Measurements from ENCODE around the gene PPP6C.
A peak's percentile ranks its signal among the peaks of the same experiment; 100 is the strongest.
"Not testable (repeated sequence)": the region's sequence is repeated elsewhere in the genome, so short reads cannot be mapped to it uniquely, and the experiment has no call there.

The PPP6C gene

GRCh38 chr9:125181756-125182155, 7.8 kb downstream of the PPP6C start:
- not testable (repeated sequence) for DNase-seq (ENCODE audit: low read depth)

GRCh38 chr9:125180876-125181275, 8.7 kb downstream of the PPP6C start:
- no peak for DNase-seq (ENCODE audit: low read depth)

- not testable (repeated sequence) for DNase-seq (ENCODE audit: low read depth)
Observed at GRCh38 chr9:125179776-125180175, 9.8 kb downstream of the PPP6C start.

GRCh38 chr9:125177888-125178287, 11.7 kb downstream of the PPP6C start:
- DNase-seq (ENCODE audit: low read depth), result no peak

GRCh38 chr9:125176636-125177035, 13.0 kb downstream of the PPP6C start:
- no peak for DNase-seq (ENCODE audit: low read depth)

GRCh38 chr9:125172031-125172755, 17.4 kb downstream of the PPP6C start:
- no peak for DNase-seq (ENCODE audit: low read depth)

- no peak for DNase-seq (ENCODE audit: low read depth)
Observed at GRCh38 chr9:125169895-125170294, 19.7 kb downstream of the PPP6C start.

GRCh38 chr9:125166762-125167161, 22.8 kb downstream of the PPP6C start:
- no peak for DNase-seq (ENCODE audit: low read depth)

GRCh38 chr9:125162891-125163290, 26.7 kb downstream of the PPP6C start:
- not testable (repeated sequence) for DNase-seq (ENCODE audit: low read depth)

GRCh38 chr9:125161284-125161918, 28.2 kb downstream of the PPP6C start:
- DNase-seq (ENCODE audit: low read depth), result no peak

GRCh38 chr9:125160750-125161149, 28.9 kb downstream of the PPP6C start:
- no peak for DNase-seq (ENCODE audit: low read depth)

GRCh38 chr9:125156551-125156950, 33.1 kb downstream of the PPP6C start:
- no peak for DNase-seq (ENCODE audit: low read depth)

GRCh38 chr9:125153712-125154367, 35.8 kb downstream of the PPP6C start:
- no peak for DNase-seq (ENCODE audit: low read depth)

- DNase-seq (ENCODE audit: low read depth), result no peak
Observed at GRCh38 chr9:125151730-125152129, 37.9 kb downstream of the PPP6C start.

GRCh38 chr9:125150349-125151245, 39.0 kb downstream of the PPP6C start:
- no peak for DNase-seq (ENCODE audit: low read depth)

GRCh38 chr9:125147401-125147951, 42.1 kb downstream of the PPP6C start:
- no peak for DNase-seq (ENCODE audit: low read depth)

- DNase-seq (ENCODE audit: low read depth), result no peak
Observed at GRCh38 chr9:125146247-125146646, 43.4 kb downstream of the PPP6C start.

GRCh38 chr9:125145425-125145824, 44.2 kb downstream of the PPP6C start:
- DNase-seq (ENCODE audit: low read depth), result no peak

- peak; percentile 93 for DNase-seq (ENCODE audit: low read depth)
Observed at GRCh38 chr9:125143377-125144090, 46.1 kb downstream of the PPP6C start, which contains the start of gene SCAI. Gene SCAI, minus strand, starts transcription at chr9:125143528. Its CDS starts 91 bp downstream, at chr9:125143437.

GRCh38 chr9:125142560-125143376, 46.8 kb downstream of the PPP6C start:
- no peak for DNase-seq (ENCODE audit: low read depth)

Measured in HS-5 (cell line).